Parathyroid adenoma (tissue), 2 donors: ENCODE data around the gene GAK.

ENCODE experiments used
- H2AFZ ChIP-seq: fragments of 300-600 bp; sonication (generic); one replicate; pipeline ENCODE4 v1.7.0; 2017; ENCODE audit warnings: antibody characterized with exemption, mild to moderate bottlenecking
- H3K27ac ChIP-seq: fragments of 300-600 bp; sonication (generic); one replicate; pipeline ENCODE4 v1.7.0; 2017
- H3K27me3 ChIP-seq: fragments of 300-600 bp; sonication (generic); one replicate; pipeline ENCODE4 v1.7.0; 2017; ENCODE audit warnings: low read length; ENCODE audit not compliant: control insufficient read depth, insufficient read depth
- H3K36me3 ChIP-seq: fragments of 300-600 bp; sonication (generic); one replicate; pipeline ENCODE4 v1.7.0; 2017; ENCODE audit warnings: low read length; ENCODE audit not compliant: control insufficient read depth, insufficient read depth
- H3K4me1 ChIP-seq: fragments of 300-600 bp; sonication (generic); one replicate; pipeline ENCODE4 v1.7.0; 2017; ENCODE audit warnings: control low read depth
- H3K4me2 ChIP-seq: fragments of 300-600 bp; sonication (generic); one replicate; pipeline ENCODE4 v1.7.0; 2017; ENCODE audit warnings: low read length
- H3K4me3 ChIP-seq: fragments of 300-600 bp; sonication (generic); one replicate; pipeline ENCODE4 v1.7.0; 2017; ENCODE audit warnings: low read depth, low read length
- H3K79me2 ChIP-seq: fragments of 300-600 bp; sonication (generic); one replicate; pipeline ENCODE4 v1.7.0; 2017; ENCODE audit warnings: control low read depth
- H3K9ac ChIP-seq: fragments of 300-600 bp; sonication (generic); one replicate; pipeline ENCODE4 v1.7.0; 2017; ENCODE audit warnings: mild to moderate bottlenecking
- H3K9me3 ChIP-seq: fragments of 300-600 bp; sonication (generic); one replicate; pipeline ENCODE4 v1.7.0; 2017; ENCODE audit warnings: low read length; ENCODE audit not compliant: control insufficient read depth
- TF ChIP-seq, protein P1 (sequence below): fragments of 300-600 bp; sonication (generic); IDR thresholded peaks from one replicate; pipeline ENCODE4 v1.7.0; 2017; ENCODE audit warnings: antibody characterized with exemption, mild to moderate bottlenecking
- donor health status: primary hyperparathyroidism.

GAK gene

DNA sequence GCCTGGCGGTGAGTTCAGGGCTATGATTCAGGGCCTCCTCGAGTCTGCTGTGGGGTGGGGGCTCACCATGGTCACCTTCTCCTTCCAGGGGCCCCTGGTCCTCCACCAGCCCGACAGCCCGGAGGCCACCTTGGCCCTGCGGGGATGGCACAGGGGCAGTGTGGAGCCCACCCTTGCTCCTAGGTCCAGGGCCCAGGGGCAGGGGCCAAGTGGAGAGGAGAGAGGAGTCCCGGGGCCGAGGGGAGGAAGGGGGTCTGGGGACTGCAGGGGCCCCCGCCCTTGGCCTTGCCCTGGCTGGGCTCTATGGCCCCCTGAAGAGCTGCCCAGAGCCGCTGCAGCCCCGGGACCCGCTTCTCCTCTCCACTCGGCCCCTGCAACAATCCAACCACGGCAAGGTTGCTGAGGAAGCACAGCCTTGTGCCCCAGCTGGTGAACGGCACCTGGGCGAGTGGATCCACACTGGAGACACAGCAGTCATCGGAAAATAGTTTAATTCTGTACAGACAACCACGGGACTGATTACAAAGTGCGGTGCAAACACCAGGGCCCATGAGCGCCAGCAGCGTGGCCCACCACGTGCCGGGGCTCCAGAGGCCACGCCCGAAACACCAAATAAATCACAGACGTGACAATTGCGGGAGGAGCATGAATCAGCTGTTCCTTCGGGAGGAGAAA lies 83.2 kb downstream of the GAK start:
- no peaks in the 10 kb centered on the region for H3K36me3 ChIP-seq
- no peaks in the 10 kb centered on the region for H3K4me1 ChIP-seq
- no peaks in the 10 kb centered on the region for H3K9me3 ChIP-seq
- TF ChIP-seq, protein P1, sequence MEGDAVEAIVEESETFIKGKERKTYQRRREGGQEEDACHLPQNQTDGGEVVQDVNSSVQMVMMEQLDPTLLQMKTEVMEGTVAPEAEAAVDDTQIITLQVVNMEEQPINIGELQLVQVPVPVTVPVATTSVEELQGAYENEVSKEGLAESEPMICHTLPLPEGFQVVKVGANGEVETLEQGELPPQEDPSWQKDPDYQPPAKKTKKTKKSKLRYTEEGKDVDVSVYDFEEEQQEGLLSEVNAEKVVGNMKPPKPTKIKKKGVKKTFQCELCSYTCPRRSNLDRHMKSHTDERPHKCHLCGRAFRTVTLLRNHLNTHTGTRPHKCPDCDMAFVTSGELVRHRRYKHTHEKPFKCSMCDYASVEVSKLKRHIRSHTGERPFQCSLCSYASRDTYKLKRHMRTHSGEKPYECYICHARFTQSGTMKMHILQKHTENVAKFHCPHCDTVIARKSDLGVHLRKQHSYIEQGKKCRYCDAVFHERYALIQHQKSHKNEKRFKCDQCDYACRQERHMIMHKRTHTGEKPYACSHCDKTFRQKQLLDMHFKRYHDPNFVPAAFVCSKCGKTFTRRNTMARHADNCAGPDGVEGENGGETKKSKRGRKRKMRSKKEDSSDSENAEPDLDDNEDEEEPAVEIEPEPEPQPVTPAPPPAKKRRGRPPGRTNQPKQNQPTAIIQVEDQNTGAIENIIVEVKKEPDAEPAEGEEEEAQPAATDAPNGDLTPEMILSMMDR = no peak
- no peaks in the 10 kb centered on the region for H3K27me3 ChIP-seq
- no peak overlapping the region for H3K9ac ChIP-seq
- H3K4me2 ChIP-seq = no peak overlapping the region
- no peak overlapping the region for H3K4me3 ChIP-seq
- H3K27ac ChIP-seq = no peak overlapping the region
- no peak overlapping the region for H2AFZ ChIP-seq
- H3K79me2 ChIP-seq = no peaks in the 10 kb centered on the region

DNA sequence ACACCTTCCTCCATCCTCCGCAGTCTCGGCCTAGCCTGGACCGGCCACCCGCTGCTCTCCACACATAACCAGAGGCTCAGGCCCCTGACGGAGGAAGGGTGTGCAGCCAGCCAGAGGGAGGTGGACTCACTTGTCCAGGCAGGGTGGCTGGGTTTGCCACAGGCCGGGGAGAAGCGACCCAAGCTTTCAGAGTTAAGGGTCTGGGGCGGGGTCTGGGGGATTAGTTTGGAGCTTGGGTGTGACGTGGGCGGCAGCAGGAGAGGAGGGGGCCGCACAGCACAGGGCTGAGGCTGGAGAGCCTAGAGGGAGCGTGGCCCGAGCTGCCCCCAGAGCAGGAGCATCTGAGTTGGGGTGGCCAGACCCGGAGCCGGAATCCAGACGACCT lies 83.8 kb downstream of the GAK start:
- no peak overlapping the region for H3K27ac ChIP-seq
- no peaks in the 10 kb centered on the region for H3K4me1 ChIP-seq
- no peaks in the 10 kb centered on the region for H3K27me3 ChIP-seq
- TF ChIP-seq, protein P1 = no peak
- no peaks in the 10 kb centered on the region for H3K79me2 ChIP-seq
- H3K4me2 ChIP-seq = no peak overlapping the region
- H3K9me3 ChIP-seq = no peaks in the 10 kb centered on the region
- no peak overlapping the region for H3K4me3 ChIP-seq
- no peak overlapping the region for H3K9ac ChIP-seq
- no peak overlapping the region for H2AFZ ChIP-seq
- no peaks in the 10 kb centered on the region for H3K36me3 ChIP-seq

DNA sequence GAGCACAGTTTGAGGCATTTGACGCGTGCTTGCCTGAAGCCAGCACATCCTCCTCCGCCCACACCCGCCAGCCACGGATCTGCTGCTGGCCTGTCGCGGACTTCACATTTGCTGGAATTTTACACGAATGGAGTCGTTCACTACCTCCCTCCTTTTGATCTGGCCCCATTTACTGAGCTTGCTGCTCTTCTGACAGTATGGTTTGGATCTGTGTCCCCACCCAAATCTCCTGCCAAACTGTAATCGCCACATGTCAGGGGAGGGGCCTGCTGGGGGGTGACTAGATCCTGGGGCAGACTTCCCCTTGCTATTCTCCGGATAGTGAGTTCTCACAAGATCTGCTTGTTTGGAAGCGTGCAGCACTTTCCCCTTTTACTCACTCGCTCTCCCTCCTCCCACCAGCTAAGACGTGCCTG lies 86.3 kb downstream of the GAK start:
- Histone ChIP-seq H3K27ac (no peak overlapping the region), H3K36me3 (no peaks in the 10 kb centered on the region), H3K4me2 (no peak overlapping the region), H3K9me3 (no peaks in the 10 kb centered on the region), H2AFZ (no peak overlapping the region), H3K9ac (no peak overlapping the region), H3K4me3 (no peak overlapping the region), H3K27me3 (no peaks in the 10 kb centered on the region), H3K4me1 (no peaks in the 10 kb centered on the region), H3K79me2 (no peaks in the 10 kb centered on the region)
- TF ChIP-seq, protein P1 = no peak

DNA sequence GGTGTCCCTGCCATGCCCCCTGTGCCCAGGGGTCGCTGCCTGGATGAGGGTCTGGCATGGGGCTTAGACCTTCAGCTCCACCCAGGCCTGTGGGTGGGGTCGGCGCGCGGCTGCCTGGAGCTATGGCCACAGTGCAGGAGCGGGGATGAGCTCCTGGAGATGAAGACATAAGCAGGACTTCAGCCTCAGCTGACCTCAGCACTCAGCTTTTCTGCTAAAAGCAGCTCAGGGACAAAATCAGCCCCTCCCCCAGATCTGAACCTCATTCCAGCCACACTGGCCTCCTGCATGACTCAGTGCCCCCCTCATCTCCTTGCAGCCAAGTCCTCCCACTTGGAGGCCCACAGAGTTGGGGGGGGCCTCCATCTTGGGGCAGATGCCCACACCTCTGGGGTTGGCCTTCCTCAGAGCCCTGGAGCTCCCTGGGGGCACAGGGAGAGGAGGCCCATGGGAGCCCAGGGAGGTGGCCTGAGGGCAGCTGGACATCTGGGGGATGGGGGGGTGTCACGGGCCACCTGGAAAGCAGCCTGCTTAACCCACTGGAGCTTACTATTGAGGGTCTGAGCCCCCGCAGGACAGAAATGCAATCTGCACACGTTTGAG lies 86.8 kb downstream of the GAK start:
- H3K9ac ChIP-seq = no peak overlapping the region
- no peak overlapping the region for H3K4me2 ChIP-seq
- H3K79me2 ChIP-seq = no peaks in the 10 kb centered on the region
- H3K36me3 ChIP-seq = no peaks in the 10 kb centered on the region
- no peaks in the 10 kb centered on the region for H3K9me3 ChIP-seq
- H3K4me3 ChIP-seq = no peak overlapping the region
- no peak overlapping the region for H3K27ac ChIP-seq
- no peaks in the 10 kb centered on the region for H3K27me3 ChIP-seq
- no peaks in the 10 kb centered on the region for H3K4me1 ChIP-seq
- H2AFZ ChIP-seq = no peak overlapping the region
- TF ChIP-seq, protein P1 = no peak

DNA sequence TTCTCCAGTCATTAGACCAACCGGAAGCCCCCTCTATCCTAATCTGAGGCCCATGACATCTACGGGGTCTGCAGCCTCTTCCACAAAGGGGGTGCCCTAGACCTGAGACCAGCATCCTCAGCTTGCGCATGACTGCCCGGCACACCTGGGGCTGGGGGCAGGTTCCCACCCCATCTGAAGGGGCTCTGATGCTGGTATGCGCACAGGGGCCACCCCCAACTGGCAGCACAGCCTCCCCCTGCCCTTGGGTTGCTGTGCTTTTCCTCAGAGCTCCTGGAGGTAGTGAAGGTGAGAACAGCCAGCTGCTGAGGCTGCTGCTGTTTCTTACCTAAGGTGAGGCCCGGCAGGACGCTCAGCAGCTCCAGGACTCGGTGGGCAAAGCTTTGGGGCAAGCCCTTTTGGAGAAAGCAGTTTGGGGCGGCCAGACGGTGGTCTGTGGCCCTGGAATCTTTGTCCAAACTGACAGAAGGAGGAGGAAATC lies 87.3 kb downstream of the GAK start:
- H3K4me2 ChIP-seq = no peak overlapping the region
- H3K36me3 ChIP-seq = no peaks in the 10 kb centered on the region
- no peak overlapping the region for H2AFZ ChIP-seq
- no peak overlapping the region for H3K4me3 ChIP-seq
- no peak overlapping the region for H3K9ac ChIP-seq
- no peaks in the 10 kb centered on the region for H3K79me2 ChIP-seq
- TF ChIP-seq, protein P1 = no peak
- no peak overlapping the region for H3K27ac ChIP-seq
- H3K4me1 ChIP-seq = no peaks in the 10 kb centered on the region
- no peaks in the 10 kb centered on the region for H3K27me3 ChIP-seq
- no peaks in the 10 kb centered on the region for H3K9me3 ChIP-seq
